D721Med (cell line): ENCODE data around the gene WEE2.

Source experiments
- DNase-seq: peaks from one replicate; pipeline ENCODE4 v3.0.0; 2011; ENCODE audit warnings: low spot score; ENCODE audit not compliant: insufficient read length
- FAIRE-seq: peaks from 2 replicates; lab custom pipeline; 2011; peaks lifted over from hg19 to GRCh38; lab: Jason Lieb, UNC
- TF ChIP-seq, protein P1 (sequence below): IDR thresholded peaks from 2 replicates; pipeline ENCODE4 v1.5.1; 2012; ENCODE audit warnings: mild to moderate bottlenecking, control low read depth; ENCODE audit not compliant: insufficient read depth; ENCODE audit errors: missing control alignments

Gene WEE2

GRCh38 chr7:141708351-141708750 lies at the start of gene WEE2:
Gene WEE2 (plus strand): TSS chr7:141708353. CDS start chr7:141708759, 406 bp downstream.
- FAIRE-seq (no peak), DNase-seq (no peak)
- TF ChIP-seq, protein P1, sequence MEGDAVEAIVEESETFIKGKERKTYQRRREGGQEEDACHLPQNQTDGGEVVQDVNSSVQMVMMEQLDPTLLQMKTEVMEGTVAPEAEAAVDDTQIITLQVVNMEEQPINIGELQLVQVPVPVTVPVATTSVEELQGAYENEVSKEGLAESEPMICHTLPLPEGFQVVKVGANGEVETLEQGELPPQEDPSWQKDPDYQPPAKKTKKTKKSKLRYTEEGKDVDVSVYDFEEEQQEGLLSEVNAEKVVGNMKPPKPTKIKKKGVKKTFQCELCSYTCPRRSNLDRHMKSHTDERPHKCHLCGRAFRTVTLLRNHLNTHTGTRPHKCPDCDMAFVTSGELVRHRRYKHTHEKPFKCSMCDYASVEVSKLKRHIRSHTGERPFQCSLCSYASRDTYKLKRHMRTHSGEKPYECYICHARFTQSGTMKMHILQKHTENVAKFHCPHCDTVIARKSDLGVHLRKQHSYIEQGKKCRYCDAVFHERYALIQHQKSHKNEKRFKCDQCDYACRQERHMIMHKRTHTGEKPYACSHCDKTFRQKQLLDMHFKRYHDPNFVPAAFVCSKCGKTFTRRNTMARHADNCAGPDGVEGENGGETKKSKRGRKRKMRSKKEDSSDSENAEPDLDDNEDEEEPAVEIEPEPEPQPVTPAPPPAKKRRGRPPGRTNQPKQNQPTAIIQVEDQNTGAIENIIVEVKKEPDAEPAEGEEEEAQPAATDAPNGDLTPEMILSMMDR = no peak

- no peak for DNase-seq
- TF ChIP-seq, protein P1 = no peak
- FAIRE-seq = no peak
These were observed 48.7 kb upstream of the WEE2 start for GRCh38 chr7:141659501-141659900.

- TF ChIP-seq, protein P1 = no peak
- no peak for DNase-seq
- FAIRE-seq = no peak
These were observed 47.9 kb upstream of the WEE2 start for GRCh38 chr7:141660259-141660658.

DNA sequence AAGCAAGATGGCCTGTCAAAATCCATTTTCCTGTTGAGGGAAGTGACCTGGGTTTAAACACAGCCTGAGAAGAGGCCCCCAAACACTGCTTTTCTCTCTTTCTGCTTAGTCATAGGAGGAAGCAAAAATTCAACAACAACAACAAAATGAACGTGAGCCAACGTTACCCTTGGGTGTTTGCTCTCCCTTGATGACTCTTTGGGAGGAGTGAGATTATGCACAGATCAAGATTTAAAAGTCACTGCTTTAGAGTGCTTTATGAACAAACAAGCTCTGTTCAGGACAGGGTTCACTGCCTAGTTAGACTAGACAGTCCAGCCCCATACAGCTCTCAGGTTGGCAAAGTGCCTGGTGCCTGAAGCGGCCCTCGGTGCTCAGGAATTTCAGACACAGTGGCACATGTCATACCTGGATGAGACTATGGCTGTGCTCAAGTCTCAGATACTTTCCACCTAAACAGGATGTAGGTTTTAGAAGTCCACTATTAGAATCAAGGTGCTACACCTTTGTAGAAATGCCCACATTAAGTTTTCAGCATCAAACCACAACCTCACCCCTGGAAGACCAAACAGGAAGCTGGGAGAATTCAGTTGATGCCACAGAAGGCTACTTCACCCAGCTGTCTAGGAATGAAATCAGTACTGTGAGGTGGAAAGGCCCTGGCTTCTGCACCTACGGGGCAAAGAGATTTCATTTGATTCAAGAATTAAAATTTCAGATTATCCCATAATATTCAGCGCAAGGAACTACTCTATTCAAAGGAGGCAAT lies 44.9 kb upstream of the WEE2 start:
- DNase-seq (no peak), FAIRE-seq (no peak)
- TF ChIP-seq, protein P1 = no peak

DNA sequence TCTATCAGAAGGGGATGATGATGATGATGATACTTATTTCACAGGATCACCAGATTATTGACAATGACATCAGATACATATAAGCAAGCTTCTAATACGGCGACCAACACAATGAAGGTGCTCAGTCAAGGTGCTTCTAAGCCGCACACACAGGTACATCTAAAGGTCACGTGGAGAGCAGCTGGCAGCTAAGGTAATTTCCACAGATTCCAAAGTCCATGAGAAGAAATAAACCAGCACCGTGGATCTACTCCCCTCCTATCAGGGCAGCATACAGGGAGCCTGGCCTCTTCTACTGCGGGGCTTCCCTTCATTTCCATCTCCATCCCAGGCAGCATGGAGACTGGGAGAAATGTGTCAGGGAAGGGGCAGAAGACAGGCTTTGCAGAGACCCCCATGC lies 43.7 kb upstream of the WEE2 start:
- TF ChIP-seq, protein P1 = no peak
- DNase-seq = no peak
- FAIRE-seq = no peak

- TF ChIP-seq, protein P1 = no peak
- DNase-seq (no peak), FAIRE-seq (no peak)
These were observed 42.7 kb upstream of the WEE2 start for GRCh38 chr7:141665208-141666035.
